Transverse colon (tissue), 4 donors: ENCODE data around the gene CAMTA1.

Experiments
- CTCF ChIP-seq, 5 experiments: fragments of 200-600 bp in 3 of 5; fragments of 450-650 bp in 2 of 5; sonication (generic) in 3 of 5; IDR thresholded peaks; 1 replicate in 2 of 5; 2 replicates in 3 of 5; pipeline ENCODE4 v1.5.1; 2016 to 2017; ENCODE audit warnings: antibody characterized with exemption in 5 of 5, inconsistent platforms in 3 of 5, mild to moderate bottlenecking in 2 of 5, moderate library complexity in 1 of 5
- EP300 ChIP-seq: sonication (generic); formaldehyde crosslinking; IDR thresholded peaks from one replicate; pipeline ENCODE4 v1.6.1; 2017; ENCODE audit warnings: antibody characterized with exemption, low read depth
- POLR2A ChIP-seq: fragments of 450-650 bp; IDR thresholded peaks from one replicate; pipeline ENCODE4 v1.6.1; 2016; ENCODE audit warnings: antibody characterized with exemption, mild to moderate bottlenecking, moderate library complexity
- POLR2AphosphoS5 ChIP-seq, 3 donors: sonication (generic); formaldehyde crosslinking; IDR thresholded peaks; one replicate each; pipeline ENCODE4 v1.6.1; 2016; ENCODE audit warnings: antibody characterized with exemption in 3 of 3

GRCh38 chr1:7441143-7441841 lies 656.0 kb downstream of the CAMTA1 start:
- no peak for TF ChIP-seq POLR2A
- no peak for TF ChIP-seq CTCF (IDR thresholded peaks at IDR 0.05)
- TF ChIP-seq POLR2AphosphoS5 (IDR thresholded peaks at IDR 0.05): no peak
- no peak for TF ChIP-seq EP300
